ENCODE data around the gene RMDN2.
A peak's percentile ranks its signal among the peaks of the same experiment; 100 is the strongest.
"Not testable (repeated sequence)": the region's sequence is repeated elsewhere in the genome, so short reads cannot be mapped to it uniquely, and the experiment has no call there.

RMDN2 gene

GRCh38 chr2:37934591-37935513, 9.8 kb downstream of the RMDN2 start:
- no peak for DNase-seq

- not testable (repeated sequence) for DNase-seq
These were observed 12.5 kb downstream of the RMDN2 start for GRCh38 chr2:37937568-37937967.

- not testable (repeated sequence) for DNase-seq
These were observed 16.2 kb downstream of the RMDN2 start for GRCh38 chr2:37941267-37941666.

- DNase-seq = no peak
These were observed 19.2 kb downstream of the RMDN2 start for GRCh38 chr2:37944268-37944667.

- no peak for DNase-seq
These were observed 22.2 kb downstream of the RMDN2 start for GRCh38 chr2:37947306-37947705.

GRCh38 chr2:37962018-37962739, 37.1 kb downstream of the RMDN2 start:
- DNase-seq = not testable (repeated sequence)

GRCh38 chr2:37962740-37963121, 37.6 kb downstream of the RMDN2 start:
- not testable (repeated sequence) for DNase-seq

GRCh38 chr2:37963901-37964300, 38.8 kb downstream of the RMDN2 start:
- DNase-seq = not testable (repeated sequence)

GRCh38 chr2:37966326-37966725, 41.2 kb downstream of the RMDN2 start:
- no peak for DNase-seq

GRCh38 chr2:37969731-37970130, 44.6 kb downstream of the RMDN2 start:
- no peak for DNase-seq

GRCh38 chr2:37971971-37972370, 46.9 kb downstream of the RMDN2 start:
- DNase-seq = no peak

- no peak for DNase-seq
These were observed 48.7 kb downstream of the RMDN2 start for GRCh38 chr2:37973615-37974353.

GRCh38 chr2:37975808-37976207, 50.7 kb downstream of the RMDN2 start:
- DNase-seq = no peak

GRCh38 chr2:37976411-37976810, 51.3 kb downstream of the RMDN2 start:
- DNase-seq = no peak

GRCh38 chr2:37982147-37982582, 57.1 kb downstream of the RMDN2 start:
- DNase-seq = peak; percentile 26

- no peak for DNase-seq
These were observed 57.8 kb downstream of the RMDN2 start for GRCh38 chr2:37982847-37983246.

- DNase-seq = no peak
These were observed 58.6 kb downstream of the RMDN2 start for GRCh38 chr2:37983719-37984118.

- DNase-seq = no peak
These were observed 59.1 kb downstream of the RMDN2 start for GRCh38 chr2:37984176-37984575.

GRCh38 chr2:37984589-37984988, 59.5 kb downstream of the RMDN2 start:
- no peak for DNase-seq

GRCh38 chr2:37985333-37985732, 60.2 kb downstream of the RMDN2 start:
- no peak for DNase-seq

- DNase-seq = no peak
These were observed 62.1 kb downstream of the RMDN2 start for GRCh38 chr2:37987098-37987775.

GRCh38 chr2:37992601-37993000, 67.5 kb downstream of the RMDN2 start:
- DNase-seq = no peak

- no peak for DNase-seq
These were observed 68.1 kb downstream of the RMDN2 start for GRCh38 chr2:37993143-37993542.

All from NCI-H2171 (cell line).